ENCODE data around the gene GRB10. TPM values are rescaled to one million over a fixed set of nuclear protein-coding genes. Genes with fewer than 3 reads are reported as not detected.

The GRB10 gene
- total and polyA plus RNA-seq, 2 experiments from 2014 or later, result 35.0 to 154 TPM

DNA sequence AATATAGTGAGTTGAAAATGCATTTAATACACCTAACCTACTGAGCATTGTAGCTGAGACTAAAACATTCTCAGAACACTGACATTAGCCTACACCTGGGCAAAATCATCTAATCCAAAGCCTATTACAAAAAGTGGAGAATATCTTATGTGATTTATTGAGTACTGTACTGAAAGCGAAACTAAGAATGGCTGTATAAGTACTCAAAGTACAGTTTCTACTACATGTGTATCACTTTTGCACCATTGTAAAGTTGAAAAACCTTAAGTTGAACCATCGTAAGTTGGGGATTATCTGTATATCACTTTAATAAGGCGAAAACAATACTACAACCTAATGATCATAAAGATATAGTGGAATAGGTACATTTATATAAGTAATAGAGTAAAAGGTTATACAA, 45.4 kb upstream of the GRB10 start (continued):
- TF ChIP-seq, protein P1, sequence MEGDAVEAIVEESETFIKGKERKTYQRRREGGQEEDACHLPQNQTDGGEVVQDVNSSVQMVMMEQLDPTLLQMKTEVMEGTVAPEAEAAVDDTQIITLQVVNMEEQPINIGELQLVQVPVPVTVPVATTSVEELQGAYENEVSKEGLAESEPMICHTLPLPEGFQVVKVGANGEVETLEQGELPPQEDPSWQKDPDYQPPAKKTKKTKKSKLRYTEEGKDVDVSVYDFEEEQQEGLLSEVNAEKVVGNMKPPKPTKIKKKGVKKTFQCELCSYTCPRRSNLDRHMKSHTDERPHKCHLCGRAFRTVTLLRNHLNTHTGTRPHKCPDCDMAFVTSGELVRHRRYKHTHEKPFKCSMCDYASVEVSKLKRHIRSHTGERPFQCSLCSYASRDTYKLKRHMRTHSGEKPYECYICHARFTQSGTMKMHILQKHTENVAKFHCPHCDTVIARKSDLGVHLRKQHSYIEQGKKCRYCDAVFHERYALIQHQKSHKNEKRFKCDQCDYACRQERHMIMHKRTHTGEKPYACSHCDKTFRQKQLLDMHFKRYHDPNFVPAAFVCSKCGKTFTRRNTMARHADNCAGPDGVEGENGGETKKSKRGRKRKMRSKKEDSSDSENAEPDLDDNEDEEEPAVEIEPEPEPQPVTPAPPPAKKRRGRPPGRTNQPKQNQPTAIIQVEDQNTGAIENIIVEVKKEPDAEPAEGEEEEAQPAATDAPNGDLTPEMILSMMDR (conservative IDR thresholded peaks at IDR 0.05; ENCODE audit: low read depth in 2 of 2), result no peak
- TF ChIP-seq, protein P2, sequence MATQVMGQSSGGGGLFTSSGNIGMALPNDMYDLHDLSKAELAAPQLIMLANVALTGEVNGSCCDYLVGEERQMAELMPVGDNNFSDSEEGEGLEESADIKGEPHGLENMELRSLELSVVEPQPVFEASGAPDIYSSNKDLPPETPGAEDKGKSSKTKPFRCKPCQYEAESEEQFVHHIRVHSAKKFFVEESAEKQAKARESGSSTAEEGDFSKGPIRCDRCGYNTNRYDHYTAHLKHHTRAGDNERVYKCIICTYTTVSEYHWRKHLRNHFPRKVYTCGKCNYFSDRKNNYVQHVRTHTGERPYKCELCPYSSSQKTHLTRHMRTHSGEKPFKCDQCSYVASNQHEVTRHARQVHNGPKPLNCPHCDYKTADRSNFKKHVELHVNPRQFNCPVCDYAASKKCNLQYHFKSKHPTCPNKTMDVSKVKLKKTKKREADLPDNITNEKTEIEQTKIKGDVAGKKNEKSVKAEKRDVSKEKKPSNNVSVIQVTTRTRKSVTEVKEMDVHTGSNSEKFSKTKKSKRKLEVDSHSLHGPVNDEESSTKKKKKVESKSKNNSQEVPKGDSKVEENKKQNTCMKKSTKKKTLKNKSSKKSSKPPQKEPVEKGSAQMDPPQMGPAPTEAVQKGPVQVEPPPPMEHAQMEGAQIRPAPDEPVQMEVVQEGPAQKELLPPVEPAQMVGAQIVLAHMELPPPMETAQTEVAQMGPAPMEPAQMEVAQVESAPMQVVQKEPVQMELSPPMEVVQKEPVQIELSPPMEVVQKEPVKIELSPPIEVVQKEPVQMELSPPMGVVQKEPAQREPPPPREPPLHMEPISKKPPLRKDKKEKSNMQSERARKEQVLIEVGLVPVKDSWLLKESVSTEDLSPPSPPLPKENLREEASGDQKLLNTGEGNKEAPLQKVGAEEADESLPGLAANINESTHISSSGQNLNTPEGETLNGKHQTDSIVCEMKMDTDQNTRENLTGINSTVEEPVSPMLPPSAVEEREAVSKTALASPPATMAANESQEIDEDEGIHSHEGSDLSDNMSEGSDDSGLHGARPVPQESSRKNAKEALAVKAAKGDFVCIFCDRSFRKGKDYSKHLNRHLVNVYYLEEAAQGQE (IDR thresholded peaks at IDR 0.05; ENCODE audit: unreplicated experiment), result no peak
- TF ChIP-seq ZNF331 (CRISPR knock-in tag; IDR thresholded peaks at IDR 0.05; ENCODE audit: low read depth), result no peak

DNA sequence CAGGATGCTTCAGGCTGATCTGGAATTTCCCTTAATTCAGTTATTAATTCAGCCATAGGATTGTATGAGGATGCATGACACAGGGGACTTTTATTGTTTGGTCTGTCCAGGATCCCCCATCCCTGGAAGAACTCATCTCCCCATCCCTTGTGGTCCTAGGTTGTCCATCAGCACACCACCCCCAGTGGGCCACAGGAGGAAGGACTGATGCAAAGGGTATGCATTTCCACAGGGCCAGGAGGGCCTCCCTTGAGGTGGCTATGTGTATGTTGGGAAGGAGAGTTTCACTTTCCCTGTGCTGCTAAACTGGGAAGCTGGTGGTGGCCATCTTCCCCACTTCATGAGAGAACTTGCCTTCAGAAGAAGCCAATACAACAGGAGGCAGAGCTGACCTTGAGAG, 44.6 kb upstream of the GRB10 start:
- Mint-ChIP-seq H3K4me3 (no peak overlapping the region), H3K27ac (no peak overlapping the region), H3K27me3 (ENCODE audit: insufficient read depth, low read depth, poor library complexity) (peaks cover 1% of the 10 kb centered on the region), H3K9me3 (no peaks in the 10 kb centered on the region; the same call in 2 of the 3 replicates), H3K4me1 (0 out of 3 replicates have a peak, but pooled peaks cover 3% of the 10 kb centered on the region), H3K36me3 (ENCODE audit: low read depth) (no peaks in the 10 kb centered on the region)
- no peaks in the 10 kb centered on the region for H4K20me1 ChIP-seq (replicated peaks; ENCODE audit: insufficient read depth)
- peaks cover 3% of the 10 kb centered on the region; the same call in 1 of the 2 replicates for H3K4me1 ChIP-seq (ENCODE audit: insufficient read depth)
- H3K4me3 ChIP-seq, result no peak overlapping the region
- H3K36me3 ChIP-seq (ENCODE audit: insufficient read depth), result no peaks in the 10 kb centered on the region; the same call in 1 of the 2 replicates
- no peaks in the 10 kb centered on the region for H3K79me2 ChIP-seq (replicated peaks; ENCODE audit: insufficient read depth)
- no peaks in the 10 kb centered on the region for H3K27me3 ChIP-seq (ENCODE audit: insufficient read depth)
- no peak for DNase-seq (ENCODE audit: low spot score)
- no peak overlapping the region for H3K27ac ChIP-seq (ENCODE audit: low read depth)
- H2AFZ ChIP-seq, result peak overlapping the region; percentile 23; the same call in 1 of the 2 replicates
- ATAC-seq, result no peak
- no peak overlapping the region for H3K4me2 ChIP-seq
- peaks cover 26% of the 10 kb centered on the region for H3K9me2 ChIP-seq (ENCODE audit: insufficient read depth)
- no peaks in the 10 kb centered on the region for H3F3A ChIP-seq (replicated peaks; ENCODE audit: low read depth)
- TF ChIP-seq ZNF114 (CRISPR knock-in tag; IDR thresholded peaks at IDR 0.05) (no peak), ZNF331 (CRISPR knock-in tag; IDR thresholded peaks at IDR 0.05; ENCODE audit: low read depth) (no peak), EZH2 (IDR thresholded peaks at IDR 0.05; ENCODE audit: low read depth, unreplicated experiment) (no peak), EZH2phosphoT487 (IDR thresholded peaks at IDR 0.05; ENCODE audit: unreplicated experiment) (no peak), NANOG (IDR thresholded peaks at IDR 0.05; ENCODE audit: borderline replicate concordance) (no peak), STAT1 (IDR thresholded peaks at IDR 0.05; ENCODE audit: unreplicated experiment) (no peak), JUNB (IDR thresholded peaks at IDR 0.05; ENCODE audit: unreplicated experiment) (no peak)
- TF ChIP-seq, protein P3, sequence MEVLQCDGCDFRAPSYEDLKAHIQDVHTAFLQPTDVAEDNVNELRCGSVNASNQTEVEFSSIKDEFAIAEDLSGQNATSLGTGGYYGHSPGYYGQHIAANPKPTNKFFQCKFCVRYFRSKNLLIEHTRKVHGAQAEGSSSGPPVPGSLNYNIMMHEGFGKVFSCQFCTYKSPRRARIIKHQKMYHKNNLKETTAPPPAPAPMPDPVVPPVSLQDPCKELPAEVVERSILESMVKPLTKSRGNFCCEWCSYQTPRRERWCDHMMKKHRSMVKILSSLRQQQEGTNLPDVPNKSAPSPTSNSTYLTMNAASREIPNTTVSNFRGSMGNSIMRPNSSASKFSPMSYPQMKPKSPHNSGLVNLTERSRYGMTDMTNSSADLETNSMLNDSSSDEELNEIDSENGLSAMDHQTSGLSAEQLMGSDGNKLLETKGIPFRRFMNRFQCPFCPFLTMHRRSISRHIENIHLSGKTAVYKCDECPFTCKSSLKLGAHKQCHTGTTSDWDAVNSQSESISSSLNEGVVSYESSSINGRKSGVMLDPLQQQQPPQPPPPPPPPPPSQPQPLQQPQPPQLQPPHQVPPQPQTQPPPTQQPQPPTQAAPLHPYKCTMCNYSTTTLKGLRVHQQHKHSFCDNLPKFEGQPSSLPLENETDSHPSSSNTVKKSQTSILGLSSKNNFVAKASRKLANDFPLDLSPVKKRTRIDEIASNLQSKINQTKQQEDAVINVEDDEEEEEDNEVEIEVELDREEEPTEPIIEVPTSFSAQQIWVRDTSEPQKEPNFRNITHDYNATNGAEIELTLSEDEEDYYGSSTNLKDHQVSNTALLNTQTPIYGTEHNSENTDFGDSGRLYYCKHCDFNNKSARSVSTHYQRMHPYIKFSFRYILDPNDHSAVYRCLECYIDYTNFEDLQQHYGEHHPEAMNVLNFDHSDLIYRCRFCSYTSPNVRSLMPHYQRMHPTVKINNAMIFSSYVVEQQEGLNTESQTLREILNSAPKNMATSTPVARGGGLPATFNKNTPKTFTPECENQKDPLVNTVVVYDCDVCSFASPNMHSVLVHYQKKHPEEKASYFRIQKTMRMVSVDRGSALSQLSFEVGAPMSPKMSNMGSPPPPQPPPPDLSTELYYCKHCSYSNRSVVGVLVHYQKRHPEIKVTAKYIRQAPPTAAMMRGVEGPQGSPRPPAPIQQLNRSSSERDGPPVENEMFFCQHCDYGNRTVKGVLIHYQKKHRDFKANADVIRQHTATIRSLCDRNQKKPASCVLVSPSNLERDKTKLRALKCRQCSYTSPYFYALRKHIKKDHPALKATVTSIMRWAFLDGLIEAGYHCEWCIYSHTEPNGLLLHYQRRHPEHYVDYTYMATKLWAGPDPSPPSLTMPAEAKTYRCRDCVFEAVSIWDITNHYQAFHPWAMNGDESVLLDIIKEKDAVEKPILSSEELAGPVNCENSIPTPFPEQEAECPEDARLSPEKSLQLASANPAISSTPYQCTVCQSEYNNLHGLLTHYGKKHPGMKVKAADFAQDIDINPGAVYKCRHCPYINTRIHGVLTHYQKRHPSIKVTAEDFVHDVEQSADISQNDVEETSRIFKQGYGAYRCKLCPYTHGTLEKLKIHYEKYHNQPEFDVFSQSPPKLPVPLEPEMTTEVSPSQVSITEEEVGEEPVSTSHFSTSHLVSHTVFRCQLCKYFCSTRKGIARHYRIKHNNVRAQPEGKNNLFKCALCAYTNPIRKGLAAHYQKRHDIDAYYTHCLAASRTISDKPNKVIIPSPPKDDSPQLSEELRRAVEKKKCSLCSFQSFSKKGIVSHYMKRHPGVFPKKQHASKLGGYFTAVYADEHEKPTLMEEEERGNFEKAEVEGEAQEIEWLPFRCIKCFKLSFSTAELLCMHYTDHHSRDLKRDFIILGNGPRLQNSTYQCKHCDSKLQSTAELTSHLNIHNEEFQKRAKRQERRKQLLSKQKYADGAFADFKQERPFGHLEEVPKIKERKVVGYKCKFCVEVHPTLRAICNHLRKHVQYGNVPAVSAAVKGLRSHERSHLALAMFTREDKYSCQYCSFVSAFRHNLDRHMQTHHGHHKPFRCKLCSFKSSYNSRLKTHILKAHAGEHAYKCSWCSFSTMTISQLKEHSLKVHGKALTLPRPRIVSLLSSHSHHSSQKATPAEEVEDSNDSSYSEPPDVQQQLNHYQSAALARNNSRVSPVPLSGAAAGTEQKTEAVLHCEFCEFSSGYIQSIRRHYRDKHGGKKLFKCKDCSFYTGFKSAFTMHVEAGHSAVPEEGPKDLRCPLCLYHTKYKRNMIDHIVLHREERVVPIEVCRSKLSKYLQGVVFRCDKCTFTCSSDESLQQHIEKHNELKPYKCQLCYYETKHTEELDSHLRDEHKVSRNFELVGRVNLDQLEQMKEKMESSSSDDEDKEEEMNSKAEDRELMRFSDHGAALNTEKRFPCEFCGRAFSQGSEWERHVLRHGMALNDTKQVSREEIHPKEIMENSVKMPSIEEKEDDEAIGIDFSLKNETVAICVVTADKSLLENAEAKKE (CRISPR knock-in tag; IDR thresholded peaks at IDR 0.05), result no peak
- TF ChIP-seq, protein P2 (IDR thresholded peaks at IDR 0.05; ENCODE audit: unreplicated experiment), result no peak

Data from GM23338 (cell line).